IMR-90 (cell line): Measurements from ENCODE around the gene MLH1. TPM values are rescaled to one million over a fixed set of nuclear protein-coding genes. Genes with fewer than 3 reads are reported as not detected.

Source experiments
- ATAC-seq: fragments of 200-7000 bp; cut with Tn5 transposase; 2 replicates; pipeline ENCODE4 v1.9.1; 2020; ENCODE audit warnings: low read depth, mild to moderate bottlenecking, moderate library complexity
- BruUV-seq: library from RNA; stranded (reverse); fragments of 400-500 nt; replicated peaks from 2 replicates; lab custom pipeline; 2021; lab: Mats Ljungman, UMichigan
- CTCF ChIA-PET: fragments of 300-600 bp; formaldehyde crosslinking; extraction: SDS; loops from one replicate; lab custom pipeline; 2021; ENCODE audit warnings: antibody characterized with exemption; lab: Yijun Ruan, JAX
- POLR2A ChIA-PET: fragments of 300-600 bp; sonication (Branson Sonifier 250); formaldehyde crosslinking; loops from one replicate; lab custom pipeline; 2022; ENCODE audit warnings: antibody characterized with exemption; ENCODE audit not compliant: unreplicated experiment; lab: Charles Lee
- DNase-seq: peaks from one replicate; pipeline ENCODE4 v3.0.0; 2013
- H2AFZ ChIP-seq: replicated peaks from 2 replicates; pipeline ENCODE3; 2013; ENCODE audit warnings: low read length, mild to moderate bottlenecking; ENCODE audit not compliant: poor library complexity
- H2AK5ac ChIP-seq: 2 replicates; pipeline ENCODE4 v1.6.1; 2013; ENCODE audit warnings: low read depth, low read length, inconsistent platforms
- H2AK9ac ChIP-seq: replicated peaks from 2 replicates; pipeline ENCODE3; 2013; ENCODE audit warnings: mild to moderate bottlenecking, low read depth, low read length, moderate library complexity; ENCODE audit not compliant: poor library complexity
- H2BK120ac ChIP-seq: 2 replicates; pipeline ENCODE4 v1.6.1; 2013; ENCODE audit warnings: low read depth, low read length, inconsistent platforms
- H2BK15ac ChIP-seq: 3 replicates; pipeline ENCODE4 v1.6.1; 2013; ENCODE audit warnings: low read depth, low read length, inconsistent platforms
- H2BK20ac ChIP-seq: 2 replicates; pipeline ENCODE4 v1.6.1; 2013; ENCODE audit warnings: low read depth, mild to moderate bottlenecking, inconsistent platforms, low read length, moderate library complexity
- H2BK5ac ChIP-seq: 2 replicates; pipeline ENCODE4 v1.6.1; 2013; ENCODE audit warnings: mild to moderate bottlenecking, low read depth, low read length, inconsistent platforms; ENCODE audit not compliant: poor library complexity, severe bottlenecking
- H3K14ac ChIP-seq: replicated peaks from 2 replicates; pipeline ENCODE4 v1.6.1; 2013; ENCODE audit warnings: low read depth, low read length, inconsistent platforms
- H3K18ac ChIP-seq: 2 replicates; pipeline ENCODE4 v1.6.1; 2013; ENCODE audit warnings: low read depth, low read length, control low read depth
- H3K23ac ChIP-seq: 2 replicates; pipeline ENCODE4 v1.6.1; 2013; ENCODE audit warnings: low read depth, low read length, inconsistent platforms
- H3K27ac ChIP-seq: 2 replicates; pipeline ENCODE4 v1.5.1; 2013; ENCODE audit warnings: mild to moderate bottlenecking, control low read depth, low read length; ENCODE audit not compliant: insufficient read depth
- H3K27me3 ChIP-seq: 2 replicates; pipeline ENCODE4 v1.6.1; 2013; ENCODE audit warnings: low read length; ENCODE audit not compliant: control insufficient read depth, insufficient read depth
- H3K36me3 ChIP-seq: 2 replicates; pipeline ENCODE4 v1.6.1; 2013; ENCODE audit warnings: low read length, mixed read lengths; ENCODE audit not compliant: control insufficient read depth, insufficient read depth
- H3K4ac ChIP-seq: 2 replicates; pipeline ENCODE4 v1.6.1; 2013; ENCODE audit warnings: low read depth, low read length, inconsistent platforms
- H3K4me1 ChIP-seq: 2 replicates; pipeline ENCODE4 v1.6.1; 2013; ENCODE audit warnings: low read length, mixed read lengths; ENCODE audit not compliant: control insufficient read depth, insufficient read depth
- H3K4me2 ChIP-seq: 2 replicates; pipeline ENCODE4 v1.6.1; 2013; ENCODE audit warnings: low read depth, mild to moderate bottlenecking, control low read depth, low read length, moderate library complexity
- H3K4me3 ChIP-seq: 2 replicates; pipeline ENCODE4 v1.5.1; 2013; ENCODE audit warnings: low read depth, mild to moderate bottlenecking, control low read depth, low read length, moderate library complexity; ENCODE audit not compliant: insufficient read depth
- H3K56ac ChIP-seq: 2 replicates; pipeline ENCODE4 v1.6.1; 2013; ENCODE audit warnings: low read length, inconsistent platforms; ENCODE audit not compliant: insufficient read depth; ENCODE audit errors: extremely low read depth
- H3K79me1 ChIP-seq, 2 experiments: 2 replicates each; pipeline ENCODE4 v1.6.1; 2013; ENCODE audit warnings: low read length in 2 of 2, inconsistent platforms in 1 of 2, low read depth in 1 of 2
- H3K9ac ChIP-seq: 2 replicates; pipeline ENCODE4 v1.6.1; 2013; ENCODE audit warnings: low read depth, low read length, control low read depth
- H3K9me1 ChIP-seq: 2 replicates; pipeline ENCODE4 v1.6.1; 2013; ENCODE audit warnings: low read length, inconsistent platforms; ENCODE audit not compliant: insufficient read depth
- H3K9me3 ChIP-seq: 2 replicates; pipeline ENCODE4 v1.6.1; 2013; ENCODE audit warnings: low read length; ENCODE audit not compliant: control insufficient read depth, insufficient read depth
- H4K20me1 ChIP-seq: 2 replicates; pipeline ENCODE4 v1.6.1; 2013; ENCODE audit warnings: low read length, inconsistent platforms; ENCODE audit not compliant: insufficient read depth
- H4K5ac ChIP-seq: 2 replicates; pipeline ENCODE4 v1.6.1; 2013; ENCODE audit warnings: mild to moderate bottlenecking, low read depth, low read length, control low read depth
- H4K8ac ChIP-seq, 2 experiments: 2 replicates each; pipeline ENCODE4 v1.6.1; 2013; ENCODE audit warnings: low read depth in 2 of 2, low read length in 2 of 2, control low read depth in 1 of 2, inconsistent platforms in 1 of 2
- H4K91ac ChIP-seq: 2 replicates; pipeline ENCODE4 v1.6.1; 2013; ENCODE audit warnings: low read depth, low read length, inconsistent platforms; ENCODE audit not compliant: insufficient read depth
- BHLHE40 ChIP-seq: fragments of 150-350 bp; IDR thresholded peaks from 2 replicates; pipeline ENCODE4 v1.6.1; 2016; ENCODE audit warnings: mild to moderate bottlenecking, low read depth, low read length
- CEBPB ChIP-seq: IDR thresholded peaks from 2 replicates; pipeline ENCODE4 v1.6.1; 2012; ENCODE audit warnings: low read depth, low read length, improper control_type of control experiment
- CHD1 ChIP-seq: IDR thresholded peaks from 2 replicates; pipeline ENCODE4 v1.6.1; 2012; ENCODE audit warnings: low read depth, low read length, improper control_type of control experiment
- CTCF ChIP-seq: conservative IDR thresholded peaks from 2 replicates; pipeline ENCODE4 v1.5.1; 2012; ENCODE audit warnings: mild to moderate bottlenecking, low read depth, low read length, improper control_type of control experiment
- FOS ChIP-seq: fragments of 150-350 bp; IDR thresholded peaks from 2 replicates; pipeline ENCODE4 v1.6.1; 2016; ENCODE audit warnings: low read depth, low read length
- MAFK ChIP-seq: IDR thresholded peaks from 2 replicates; pipeline ENCODE4 v1.6.1; 2012; ENCODE audit warnings: low read depth, low read length, improper control_type of control experiment
- MAZ ChIP-seq: IDR thresholded peaks from 2 replicates; pipeline ENCODE4 v1.6.1; 2012; ENCODE audit warnings: low read depth, mild to moderate bottlenecking, low read length, improper control_type of control experiment, moderate library complexity, borderline replicate concordance
- MXI1 ChIP-seq: IDR thresholded peaks from 2 replicates; pipeline ENCODE4 v1.6.1; 2012; ENCODE audit warnings: low read depth, mild to moderate bottlenecking, low read length, moderate library complexity, borderline replicate concordance
- NFE2L2 ChIP-seq: fragments of 150-350 bp; IDR thresholded peaks from 2 replicates; pipeline ENCODE4 v1.6.1; 2016; ENCODE audit warnings: low read depth, mild to moderate bottlenecking, low read length
- POLR2A ChIP-seq: IDR thresholded peaks from 2 replicates; pipeline ENCODE4 v1.6.1; 2012; ENCODE audit warnings: mild to moderate bottlenecking, low read depth, low read length
- RAD21 ChIP-seq: IDR thresholded peaks from 2 replicates; pipeline ENCODE4 v1.6.1; 2012; ENCODE audit warnings: low read length, improper control_type of control experiment
- RCOR1 ChIP-seq: IDR thresholded peaks from 2 replicates; pipeline ENCODE4 v1.6.1; 2012; ENCODE audit warnings: mild to moderate bottlenecking, low read length, improper control_type of control experiment; ENCODE audit not compliant: insufficient replicate concordance
- RFX5 ChIP-seq: IDR thresholded peaks from 2 replicates; pipeline ENCODE4 v1.8.0; 2012; ENCODE audit warnings: low read depth, mild to moderate bottlenecking, low read length, moderate library complexity
- SMC3 ChIP-seq: fragments of 150-350 bp; IDR thresholded peaks from 2 replicates; pipeline ENCODE4 v1.6.1; 2016; ENCODE audit warnings: low read depth, mild to moderate bottlenecking, antibody characterized with exemption, low read length, moderate library complexity
- USF2 ChIP-seq: fragments of 150-350 bp; IDR thresholded peaks from 2 replicates; pipeline ENCODE4 v1.6.1; 2017; ENCODE audit warnings: mild to moderate bottlenecking, antibody characterized with exemption, low read length, low read depth
- WGBS, 2 experiments: methylation state at CpG; one replicate each; pipeline versions ENCODE4 v1.1.5 to v1.1.7; 2013; ENCODE audit warnings: missing lambda C conversion rate in 2 of 2; ENCODE audit not compliant: insufficient read length in 1 of 2; ENCODE audit errors: extremely low coverage in 2 of 2; 5-methylcytosine and 5-hydroxymethylcytosine counted together
- dilution Hi-C: fragments of 300-500 bp; cut with HindIII; formaldehyde crosslinking; loops from one replicate; pipeline ENCODE4 v1.14.3; 2018; ENCODE audit warnings: low sequenced_read_pairs; ENCODE audit not compliant: unreplicated experiment
- in situ Hi-C: fragments of 300-500 bp; cut with MboI; formaldehyde crosslinking; loops from 3 replicates; pipeline ENCODE4 v1.14.3; 2019; ENCODE audit warnings: low sequenced_read_pairs, inconsistent platforms, mixed read lengths
- intact Hi-C: fragments of 100-400 bp; cut with micrococcal nuclease; formaldehyde crosslinking; loops from 2 replicates; pipeline ENCODE4 v1.10.0; 2022
- polyA plus RNA-seq, 3 experiments: library from polyadenylated mRNA; depleted of rRNA; stranded (reverse); fragments of >200 nt; gene quantifications; 2 replicates each; pipeline ENCODE4 v1.2.3, GENCODE V29; 2012; ENCODE audit warnings: low replicate concordance in 1 of 3
- total RNA-seq: library from RNA; depleted of rRNA; stranded (reverse); fragments of >200 nt; gene quantifications from 2 replicates; pipeline ENCODE4 v1.2.3, GENCODE V29; 2012
- TF ChIP-seq, protein P1 (sequence below): fragments of 150-350 bp; IDR thresholded peaks from 2 replicates; pipeline ENCODE4 v1.6.1; 2016; ENCODE audit warnings: low read depth, mild to moderate bottlenecking, low read length, moderate library complexity, borderline replicate concordance

Gene MLH1
- total and polyA plus RNA-seq, 2 of the 4 experiments (the other 2 are of a cell fraction), result 30.2 to 54.1 TPM

GRCh38 chr3:37037352-37037751 lies 44.0 kb downstream of the MLH1 start:
- in situ Hi-C loops (no loop called here), dilution Hi-C loops (no loop called here), intact Hi-C loops (no loop called here)
- Histone ChIP-seq H3K18ac (no peak overlapping the region), H3K79me1 (peaks cover 7 to 22% of the 10 kb centered on the region in 2 experiments; a peak in 2 of 4 replicates), H2BK15ac (no peak overlapping the region), H3K27ac (no peak overlapping the region), H4K5ac (no peak overlapping the region), H2AFZ (no peak overlapping the region), H3K4me2 (no peak overlapping the region), H3K9me1 (peaks cover 13% of the 10 kb centered on the region), H2BK120ac (no peak overlapping the region), H3K27me3 (no peaks in the 10 kb centered on the region), H3K4me3 (no peak overlapping the region), H3K9me3 (peaks cover 3% of the 10 kb centered on the region), H2AK5ac (no peak overlapping the region), H3K9ac (no peak overlapping the region), H2BK20ac (no peak overlapping the region), H3K56ac (no peak overlapping the region), H3K14ac (no peak overlapping the region), H2BK5ac (no peak overlapping the region), H4K91ac (no peak overlapping the region), H3K4ac (no peak overlapping the region), H4K8ac (no peak overlapping the region), H3K4me1 (peaks cover 4% of the 10 kb centered on the region), H3K23ac (no peak overlapping the region), H3K36me3 (peaks cover 29% of the 10 kb centered on the region), H4K20me1 (no peaks in the 10 kb centered on the region), H2AK9ac (no peak overlapping the region)
- CTCF ChIA-PET, result interaction anchor here (0.7 kb wide), 1 partner anchor 216 kb away, joined by 4 read pairs; no protein-coding TSS in a partner anchor
- no TSS peak for BruUV-seq
- no peak for ATAC-seq
- DNase-seq, result no peak
- no peak for TF ChIP-seq POLR2A
- no peak for TF ChIP-seq MAZ
- no peak for TF ChIP-seq NFE2L2
- TF ChIP-seq RCOR1, result no peak
- TF ChIP-seq BHLHE40, result no peak
- no peak for TF ChIP-seq CEBPB
- no peak for TF ChIP-seq RFX5
- no peak for TF ChIP-seq FOS
- TF ChIP-seq CHD1, result no peak
- TF ChIP-seq RAD21, result no peak
- no peak for TF ChIP-seq MXI1
- TF ChIP-seq USF2, result no peak
- TF ChIP-seq, protein P1, sequence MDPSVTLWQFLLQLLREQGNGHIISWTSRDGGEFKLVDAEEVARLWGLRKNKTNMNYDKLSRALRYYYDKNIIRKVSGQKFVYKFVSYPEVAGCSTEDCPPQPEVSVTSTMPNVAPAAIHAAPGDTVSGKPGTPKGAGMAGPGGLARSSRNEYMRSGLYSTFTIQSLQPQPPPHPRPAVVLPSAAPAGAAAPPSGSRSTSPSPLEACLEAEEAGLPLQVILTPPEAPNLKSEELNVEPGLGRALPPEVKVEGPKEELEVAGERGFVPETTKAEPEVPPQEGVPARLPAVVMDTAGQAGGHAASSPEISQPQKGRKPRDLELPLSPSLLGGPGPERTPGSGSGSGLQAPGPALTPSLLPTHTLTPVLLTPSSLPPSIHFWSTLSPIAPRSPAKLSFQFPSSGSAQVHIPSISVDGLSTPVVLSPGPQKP, result no peak
- TF ChIP-seq SMC3, result no peak
- no peak for TF ChIP-seq MAFK
- TF ChIP-seq CTCF, result no peak
- POLR2A ChIA-PET, result no interaction called here
- no CpG with 5 or more reads among the region's 3 CpGs for WGBS, 2 experiments
